ENCODE data around the gene ADPRM.

GRCh38 chr17:10664571-10664970, 32.8 kb upstream of the ADPRM start:
- TF ChIP-seq POLR2AphosphoS5 (IDR thresholded peaks at IDR 0.05) (no peak), CTCF (IDR thresholded peaks at IDR 0.05) (no peak), EP300 (IDR thresholded peaks at IDR 0.05) (no peak)

Data from stomach (tissue), 4 donors.